Erythroblast (primary cell): ENCODE data around the gene PPP1R1B.

ENCODE experiments used
- GATA1 ChIP-seq: IDR thresholded peaks from 2 replicates; pipeline ENCODE4 v1.6.1; 2011; ENCODE audit warnings: low read depth, mild to moderate bottlenecking, control low read depth, low read length, moderate library complexity
- POLR2A ChIP-seq: IDR thresholded peaks from 2 replicates; pipeline ENCODE4 v1.6.1; 2011; ENCODE audit warnings: mild to moderate bottlenecking, low read length

- no peak for TF ChIP-seq POLR2A
- no peak for TF ChIP-seq GATA1
Observed at GRCh38 chr17:39663340-39663687, 36.6 kb downstream of the PPP1R1B start.
